Hepatocyte (in vitro differentiated cells): ENCODE measurements around the gene LCAT.

Source experiments
- CTCF ChIP-seq: fragments of 200-600 bp; sonication (generic); IDR thresholded peaks from 2 replicates; pipeline ENCODE4 v1.5.1; 2016; ENCODE audit warnings: antibody characterized with exemption, mild to moderate bottlenecking; ENCODE audit not compliant: poor library complexity
- EZH2 ChIP-seq: fragments of 200-600 bp; sonication (generic); IDR thresholded peaks from 2 replicates; pipeline ENCODE4 v1.6.1; 2016; ENCODE audit warnings: antibody characterized with exemption, mild to moderate bottlenecking, borderline replicate concordance
- EZH2phosphoT487 ChIP-seq: fragments of 200-600 bp; sonication (generic); IDR thresholded peaks from one replicate; pipeline ENCODE4 v1.6.1; 2018; ENCODE audit warnings: antibody characterized with exemption, mild to moderate bottlenecking, low read depth, moderate library complexity; ENCODE audit not compliant: unreplicated experiment, severe bottlenecking

DNA sequence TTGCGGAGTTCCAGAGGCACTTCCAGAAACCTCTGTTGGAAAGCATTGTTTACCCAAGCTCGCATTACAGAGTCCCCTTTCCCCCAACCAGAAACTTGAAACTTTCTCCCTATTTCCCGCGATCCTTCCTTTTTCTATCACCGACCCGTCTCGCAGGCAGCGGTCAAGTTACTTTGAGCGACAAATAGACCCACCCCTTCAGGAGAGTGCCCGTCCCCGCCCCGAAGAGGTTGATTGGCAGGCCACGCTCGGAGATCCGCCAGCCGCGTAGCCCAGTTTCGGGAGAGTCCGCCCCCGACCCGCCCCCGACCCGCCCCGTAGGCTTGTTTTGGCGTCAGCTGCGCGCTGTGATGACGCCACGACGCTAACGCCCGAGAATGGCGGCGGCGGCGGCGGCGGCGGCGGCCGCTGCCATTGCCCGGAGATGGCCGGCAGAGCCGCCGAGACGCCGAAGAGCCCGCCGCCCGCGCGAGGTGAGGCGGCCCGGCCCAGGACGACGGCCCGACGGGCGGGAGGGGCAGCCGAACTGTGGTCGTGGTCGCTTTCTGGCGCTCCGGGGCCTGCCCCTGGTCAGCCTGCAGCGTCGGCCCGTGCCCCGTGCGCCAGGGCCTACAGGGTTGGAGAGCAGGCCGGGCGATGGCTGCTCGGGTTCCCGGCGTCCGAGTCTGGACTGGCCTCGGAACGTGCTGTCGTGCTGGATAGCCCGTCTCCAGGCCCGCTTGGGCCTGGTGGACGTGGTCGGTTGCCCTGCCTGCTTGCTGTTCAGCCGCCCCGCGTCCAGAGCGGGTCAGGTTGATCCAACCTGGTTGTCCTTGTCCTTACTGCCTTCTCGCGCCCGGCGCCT is 50.8 kb downstream of the LCAT start, which contains the start of gene PSKH1:
- TF ChIP-seq CTCF: no peak
- TF ChIP-seq EZH2: no peak
- no peak for TF ChIP-seq EZH2phosphoT487
